PC-9 (cell line): ENCODE results near the gene CAMSAP3.
"Not testable (repeated sequence)": the region's sequence is repeated elsewhere in the genome, so short reads cannot be mapped to it uniquely, and the experiment has no call there.

Experiments
- EZH2 ChIP-seq: fragments of 200-600 bp; sonication (generic); IDR thresholded peaks from 2 replicates; pipeline ENCODE4 v1.8.0; 2017; ENCODE audit warnings: antibody characterized with exemption, low read depth
- TF ChIP-seq, protein P1 (sequence below): fragments of 200-600 bp; sonication (generic); conservative IDR thresholded peaks from 2 replicates; pipeline ENCODE4 v1.6.1; 2017; ENCODE audit warnings: mixed run types, antibody characterized with exemption, mild to moderate bottlenecking, moderate library complexity

DNA sequence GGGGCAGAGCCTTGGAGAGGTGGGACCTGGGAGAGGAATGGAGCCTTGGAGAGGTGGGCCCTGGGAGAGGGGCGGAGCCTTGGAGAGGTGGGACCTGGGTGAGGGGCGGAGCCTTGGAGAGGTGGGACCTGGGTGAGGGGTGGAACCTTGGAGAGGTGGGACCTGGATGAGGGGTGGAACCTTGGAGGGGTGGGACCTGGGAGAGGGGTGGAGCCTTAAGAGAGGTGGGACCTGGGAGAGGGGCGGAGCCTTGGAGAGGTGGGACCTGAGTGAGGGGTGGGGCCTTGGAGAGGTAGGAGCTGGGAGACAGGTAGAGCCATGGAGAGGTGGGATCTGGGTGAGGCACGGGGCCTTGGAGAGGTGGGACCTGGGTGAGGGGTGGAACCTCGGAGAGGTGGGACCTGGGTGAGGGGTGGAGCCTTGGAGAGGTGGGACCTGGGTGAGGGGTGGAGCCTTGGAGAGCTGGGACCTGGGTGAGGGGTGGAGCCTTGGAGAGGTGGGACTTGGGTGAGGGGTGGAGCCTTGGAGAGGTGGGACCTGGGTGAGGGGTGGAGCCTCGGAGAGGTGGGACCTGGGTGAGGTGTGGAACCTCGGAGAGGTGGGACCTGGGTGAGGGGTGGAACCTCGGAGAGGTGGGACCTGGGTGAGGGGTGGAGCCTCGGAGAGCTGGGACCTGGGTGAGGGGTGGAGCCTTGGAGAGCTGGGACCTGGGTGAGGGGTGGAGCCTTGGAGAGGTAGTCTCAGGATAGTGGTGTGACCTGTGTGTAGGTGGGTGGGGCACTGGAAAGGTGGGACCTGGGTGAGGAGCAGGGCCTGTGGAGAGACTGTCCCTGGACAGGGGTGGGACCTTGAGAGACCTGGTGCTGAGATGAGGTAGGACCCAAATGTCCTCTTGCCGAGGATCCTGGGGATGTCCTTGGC, 48.2 kb downstream of the CAMSAP3 start:
- TF ChIP-seq, protein P1, sequence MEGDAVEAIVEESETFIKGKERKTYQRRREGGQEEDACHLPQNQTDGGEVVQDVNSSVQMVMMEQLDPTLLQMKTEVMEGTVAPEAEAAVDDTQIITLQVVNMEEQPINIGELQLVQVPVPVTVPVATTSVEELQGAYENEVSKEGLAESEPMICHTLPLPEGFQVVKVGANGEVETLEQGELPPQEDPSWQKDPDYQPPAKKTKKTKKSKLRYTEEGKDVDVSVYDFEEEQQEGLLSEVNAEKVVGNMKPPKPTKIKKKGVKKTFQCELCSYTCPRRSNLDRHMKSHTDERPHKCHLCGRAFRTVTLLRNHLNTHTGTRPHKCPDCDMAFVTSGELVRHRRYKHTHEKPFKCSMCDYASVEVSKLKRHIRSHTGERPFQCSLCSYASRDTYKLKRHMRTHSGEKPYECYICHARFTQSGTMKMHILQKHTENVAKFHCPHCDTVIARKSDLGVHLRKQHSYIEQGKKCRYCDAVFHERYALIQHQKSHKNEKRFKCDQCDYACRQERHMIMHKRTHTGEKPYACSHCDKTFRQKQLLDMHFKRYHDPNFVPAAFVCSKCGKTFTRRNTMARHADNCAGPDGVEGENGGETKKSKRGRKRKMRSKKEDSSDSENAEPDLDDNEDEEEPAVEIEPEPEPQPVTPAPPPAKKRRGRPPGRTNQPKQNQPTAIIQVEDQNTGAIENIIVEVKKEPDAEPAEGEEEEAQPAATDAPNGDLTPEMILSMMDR = not testable (repeated sequence)
- not testable (repeated sequence) for TF ChIP-seq EZH2
